SK-N-SH (cell line): ENCODE data around the gene APBA2. TPM values are rescaled to one million over a fixed set of nuclear protein-coding genes. Genes with fewer than 3 reads are reported as not detected.

Experiments used
- CTCF ChIA-PET: fragments of 300-600, 350-600 bp; formaldehyde crosslinking; extraction: SDS; loops from one replicate; lab custom pipeline; 2021; lab: Yijun Ruan, JAX
- POLR2A ChIA-PET: fragments of 350-600 bp; sonication (Branson Sonifier 250); formaldehyde crosslinking; extraction: SDS; loops from one replicate; lab custom pipeline; 2020; ENCODE audit warnings: antibody characterized with exemption, inconsistent platforms; lab: Yijun Ruan, JAX
- DNase-seq: peaks from one replicate; pipeline ENCODE4 v3.0.0; 2012
- H2AFZ ChIP-seq: fragments of 200-600 bp; sonication (generic); 2 replicates; pipeline ENCODE4 v1.8.1; 2016; ENCODE audit warnings: antibody characterized with exemption, mild to moderate bottlenecking, low read depth
- H3F3A ChIP-seq: fragments of 200-600 bp; sonication (generic); replicated peaks from 2 replicates; pipeline ENCODE3; 2016; ENCODE audit warnings: antibody characterized with exemption, mild to moderate bottlenecking; ENCODE audit not compliant: insufficient read depth
- H3K27ac ChIP-seq, 2 experiments: fragments of 200-500 bp in 1 of 2; fragments of 200-600 bp in 1 of 2; sonication (Bioruptor generic) in 1 of 2; sonication (generic), shearing (Covaris generic) in 1 of 2; 2 replicates each; pipeline versions ENCODE4 v1.5.1 to v1.6.1; 2014 to 2016; ENCODE audit warnings: low read depth in 2 of 2, inconsistent platforms in 1 of 2, low read length in 1 of 2, mild to moderate bottlenecking in 1 of 2, mixed read lengths in 1 of 2
- H3K27me3 ChIP-seq: fragments of 200-600 bp; sonication (generic), shearing (Covaris generic); 2 replicates; pipeline ENCODE4 v1.6.1; 2016; ENCODE audit warnings: mixed run types; ENCODE audit not compliant: insufficient read depth
- H3K36me3 ChIP-seq, 2 experiments: fragments of 200-500 bp in 1 of 2; fragments of 200-600 bp in 1 of 2; sonication (Bioruptor generic) in 1 of 2; sonication (generic) in 1 of 2; replicated peaks in 1 of 2; 2 replicates each; pipeline versions ENCODE3 to v1.5.1; 2014 to 2016; ENCODE audit warnings: low read length in 1 of 2, mild to moderate bottlenecking in 1 of 2; ENCODE audit not compliant: insufficient read depth in 2 of 2, control insufficient read depth in 1 of 2
- H3K4me1 ChIP-seq, 2 experiments: fragments of 200-500 bp in 1 of 2; fragments of 200-600 bp in 1 of 2; sonication (Bioruptor generic) in 1 of 2; sonication (generic), shearing (Covaris generic) in 1 of 2; 2 replicates each; pipeline versions ENCODE4 v1.5.1 to v1.6.1; 2014 to 2016; ENCODE audit warnings: low read depth in 1 of 2, low read length in 1 of 2, mixed run types in 1 of 2; ENCODE audit not compliant: insufficient read depth in 2 of 2, control insufficient read depth in 1 of 2
- H3K4me2 ChIP-seq: fragments of 200-600 bp; sonication (generic), shearing (Covaris generic); 2 replicates; pipeline ENCODE4 v1.6.1; 2017; ENCODE audit warnings: mixed run types
- H3K4me3 ChIP-seq, 2 experiments: fragments of 200-500 bp in 1 of 2; fragments of 200-600 bp in 1 of 2; sonication (Bioruptor generic) in 1 of 2; sonication (generic), shearing (Covaris generic) in 1 of 2; 2 replicates each; pipeline versions ENCODE4 v1.5.1 to v1.8.1; 2014 to 2016; ENCODE audit warnings: low read depth in 2 of 2, inconsistent platforms in 1 of 2, low read length in 1 of 2, mild to moderate bottlenecking in 1 of 2, mixed read lengths in 1 of 2, moderate library complexity in 1 of 2
- H3K79me2 ChIP-seq: fragments of 200-600 bp; sonication (generic); 2 replicates; pipeline ENCODE4 v1.8.1; 2017; ENCODE audit warnings: mild to moderate bottlenecking; ENCODE audit not compliant: insufficient read depth
- H3K9ac ChIP-seq: fragments of 200-600 bp; sonication (generic); 2 replicates; pipeline ENCODE4 v1.6.1; 2017; ENCODE audit warnings: mixed run types
- H3K9me2 ChIP-seq: fragments of 200-600 bp; sonication (generic); 2 replicates; pipeline ENCODE4 v1.6.1; 2017; ENCODE audit warnings: mixed run types
- H3K9me3 ChIP-seq: fragments of 200-600 bp; sonication (generic); 2 replicates; pipeline ENCODE4 v1.6.1; 2017; ENCODE audit warnings: mixed run types, mild to moderate bottlenecking, moderate library complexity
- H4K20me1 ChIP-seq: fragments of 200-600 bp; sonication (generic); 2 replicates; pipeline ENCODE4 v1.6.1; 2017; ENCODE audit warnings: mild to moderate bottlenecking, mixed run types; ENCODE audit not compliant: insufficient read depth
- CHD2 ChIP-seq: fragments of 150-350 bp; IDR thresholded peaks from 2 replicates; pipeline ENCODE4 v1.6.1; 2018; ENCODE audit warnings: low read length; ENCODE audit not compliant: partially characterized antibody
- EZH2phosphoT487 ChIP-seq: fragments of 200-600 bp; sonication (generic); IDR thresholded peaks from 2 replicates; pipeline ENCODE4 v1.6.1; 2017; ENCODE audit warnings: low read depth, mixed run types, mild to moderate bottlenecking, antibody characterized with exemption, moderate library complexity, borderline replicate concordance
- FOSL2 ChIP-seq: IDR thresholded peaks from 2 replicates; pipeline ENCODE4 v1.4.0; 2012; ENCODE audit warnings: low read depth, mild to moderate bottlenecking, moderate library complexity, borderline replicate concordance
- GABPA ChIP-seq: IDR thresholded peaks from 2 replicates; pipeline ENCODE4 v1.4.0; 2012; ENCODE audit warnings: low read depth, mild to moderate bottlenecking
- NFIC ChIP-seq: IDR thresholded peaks from 2 replicates; pipeline ENCODE4 v1.4.0; 2012; ENCODE audit warnings: borderline replicate concordance
- NRF1 ChIP-seq: IDR thresholded peaks from 2 replicates; pipeline ENCODE4 v1.6.1; 2012; ENCODE audit warnings: low read depth, mild to moderate bottlenecking, low read length
- POLR2AphosphoS5 ChIP-seq: IDR thresholded peaks from 2 replicates; pipeline ENCODE4 v1.6.1; 2012; ENCODE audit warnings: low read depth, low read length
- RCOR1 ChIP-seq: fragments of 150-350 bp; IDR thresholded peaks from 2 replicates; pipeline ENCODE4 v1.6.1; 2017; ENCODE audit warnings: antibody characterized with exemption, low read length
- RFX5 ChIP-seq: IDR thresholded peaks from 2 replicates; pipeline ENCODE4 v1.6.1; 2012; ENCODE audit warnings: mild to moderate bottlenecking, improper control_type of control experiment, low read length
- SIN3A ChIP-seq: IDR thresholded peaks from 2 replicates; pipeline ENCODE4 v1.6.1; 2012; ENCODE audit warnings: low read depth, mild to moderate bottlenecking, low read length, moderate library complexity, borderline replicate concordance
- YY1 ChIP-seq: IDR thresholded peaks from 2 replicates; pipeline ENCODE4 v1.4.0; 2012; ENCODE audit warnings: low read depth, mild to moderate bottlenecking
- WGBS: methylation state at CpG from one replicate; pipeline ENCODE4 v1.1.6; 2017; ENCODE audit warnings: low lambda C conversion rate; 5-methylcytosine and 5-hydroxymethylcytosine counted together
- polyA plus RNA-seq, 3 experiments: library from polyadenylated mRNA; depleted of rRNA; stranded (reverse); fragments of >200 nt; gene quantifications; 2 replicates each; pipeline ENCODE4 v1.2.3, GENCODE V29; 2012
- TF ChIP-seq, protein P1 (sequence below): IDR thresholded peaks from 2 replicates; pipeline ENCODE4 v1.4.0; 2012; ENCODE audit warnings: low read depth, borderline replicate concordance
- TF ChIP-seq, protein P2 (sequence below): fragments of 150-350 bp; IDR thresholded peaks from 2 replicates; pipeline ENCODE4 v1.6.1; 2016; ENCODE audit warnings: mild to moderate bottlenecking, low read depth, low read length
- TF ChIP-seq, protein P3 (sequence below): IDR thresholded peaks from 2 replicates; pipeline ENCODE4 v1.4.0; 2012; ENCODE audit warnings: low read depth, borderline replicate concordance
- TF ChIP-seq, protein P4 (sequence below): IDR thresholded peaks from 2 replicates; pipeline ENCODE4 v1.6.1; 2012; ENCODE audit warnings: mild to moderate bottlenecking, low read depth, low read length, moderate library complexity

APBA2 gene
- polyA plus RNA-seq, 1 of the 3 experiments (the other 2 are of a cell fraction) = 12.7 TPM

DNA sequence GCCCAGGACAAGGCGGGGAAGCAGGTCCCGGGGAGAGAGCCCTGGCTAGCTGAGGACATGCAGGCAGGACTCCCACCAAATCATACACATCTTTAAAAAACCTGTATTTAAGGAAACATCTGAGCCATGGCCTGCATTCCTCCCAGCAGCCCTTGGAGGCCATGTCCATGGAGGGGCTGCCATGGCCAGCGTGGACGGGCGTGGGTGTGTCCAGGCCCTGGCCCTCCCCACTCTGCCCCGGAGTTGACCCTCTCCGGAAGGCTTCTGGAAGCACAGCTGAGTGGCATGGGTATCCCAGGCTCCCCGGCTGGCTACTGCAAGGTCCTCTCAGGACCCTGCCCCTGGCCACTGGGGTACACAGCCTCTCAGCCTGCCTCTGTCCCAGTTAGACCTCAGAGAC, 234.1 kb downstream of the APBA2 start:
- Histone ChIP-seq H3K27ac (no peak overlapping the region), H3K27me3 (no peaks in the 10 kb centered on the region), H3K4me1 (no peaks in the 10 kb centered on the region; a peak in 1 of 4 replicates), H3K4me3 (no peak overlapping the region), H4K20me1 (no peaks in the 10 kb centered on the region), H3K9ac (no peak overlapping the region), H3K9me3 (no peaks in the 10 kb centered on the region), H3F3A (no peaks in the 10 kb centered on the region), H3K9me2 (no peaks in the 10 kb centered on the region), H3K4me2 (no peak overlapping the region), H3K36me3 (no peaks in the 10 kb centered on the region), H3K79me2 (no peaks in the 10 kb centered on the region), H2AFZ (no peak overlapping the region)
- WGBS = 33% methylated on average over 2 of the region's 8 CpGs
- TF ChIP-seq RFX5 = no peak
- TF ChIP-seq POLR2AphosphoS5 = no peak
- TF ChIP-seq SIN3A = no peak
- TF ChIP-seq YY1 = no peak
- TF ChIP-seq GABPA = no peak
- TF ChIP-seq, protein P1, sequence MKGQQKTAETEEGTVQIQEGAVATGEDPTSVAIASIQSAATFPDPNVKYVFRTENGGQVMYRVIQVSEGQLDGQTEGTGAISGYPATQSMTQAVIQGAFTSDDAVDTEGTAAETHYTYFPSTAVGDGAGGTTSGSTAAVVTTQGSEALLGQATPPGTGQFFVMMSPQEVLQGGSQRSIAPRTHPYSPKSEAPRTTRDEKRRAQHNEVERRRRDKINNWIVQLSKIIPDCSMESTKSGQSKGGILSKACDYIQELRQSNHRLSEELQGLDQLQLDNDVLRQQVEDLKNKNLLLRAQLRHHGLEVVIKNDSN = no peak
- TF ChIP-seq, protein P2, sequence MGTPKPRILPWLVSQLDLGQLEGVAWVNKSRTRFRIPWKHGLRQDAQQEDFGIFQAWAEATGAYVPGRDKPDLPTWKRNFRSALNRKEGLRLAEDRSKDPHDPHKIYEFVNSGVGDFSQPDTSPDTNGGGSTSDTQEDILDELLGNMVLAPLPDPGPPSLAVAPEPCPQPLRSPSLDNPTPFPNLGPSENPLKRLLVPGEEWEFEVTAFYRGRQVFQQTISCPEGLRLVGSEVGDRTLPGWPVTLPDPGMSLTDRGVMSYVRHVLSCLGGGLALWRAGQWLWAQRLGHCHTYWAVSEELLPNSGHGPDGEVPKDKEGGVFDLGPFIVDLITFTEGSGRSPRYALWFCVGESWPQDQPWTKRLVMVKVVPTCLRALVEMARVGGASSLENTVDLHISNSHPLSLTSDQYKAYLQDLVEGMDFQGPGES = no peak
- TF ChIP-seq CHD2 = no peak
- TF ChIP-seq RCOR1 = no peak
- TF ChIP-seq, protein P3, sequence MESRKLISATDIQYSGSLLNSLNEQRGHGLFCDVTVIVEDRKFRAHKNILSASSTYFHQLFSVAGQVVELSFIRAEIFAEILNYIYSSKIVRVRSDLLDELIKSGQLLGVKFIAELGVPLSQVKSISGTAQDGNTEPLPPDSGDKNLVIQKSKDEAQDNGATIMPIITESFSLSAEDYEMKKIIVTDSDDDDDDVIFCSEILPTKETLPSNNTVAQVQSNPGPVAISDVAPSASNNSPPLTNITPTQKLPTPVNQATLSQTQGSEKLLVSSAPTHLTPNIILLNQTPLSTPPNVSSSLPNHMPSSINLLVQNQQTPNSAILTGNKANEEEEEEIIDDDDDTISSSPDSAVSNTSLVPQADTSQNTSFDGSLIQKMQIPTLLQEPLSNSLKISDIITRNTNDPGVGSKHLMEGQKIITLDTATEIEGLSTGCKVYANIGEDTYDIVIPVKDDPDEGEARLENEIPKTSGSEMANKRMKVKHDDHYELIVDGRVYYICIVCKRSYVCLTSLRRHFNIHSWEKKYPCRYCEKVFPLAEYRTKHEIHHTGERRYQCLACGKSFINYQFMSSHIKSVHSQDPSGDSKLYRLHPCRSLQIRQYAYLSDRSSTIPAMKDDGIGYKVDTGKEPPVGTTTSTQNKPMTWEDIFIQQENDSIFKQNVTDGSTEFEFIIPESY = no peak
- TF ChIP-seq NRF1 = no peak
- no peak for TF ChIP-seq NFIC
- TF ChIP-seq, protein P4, sequence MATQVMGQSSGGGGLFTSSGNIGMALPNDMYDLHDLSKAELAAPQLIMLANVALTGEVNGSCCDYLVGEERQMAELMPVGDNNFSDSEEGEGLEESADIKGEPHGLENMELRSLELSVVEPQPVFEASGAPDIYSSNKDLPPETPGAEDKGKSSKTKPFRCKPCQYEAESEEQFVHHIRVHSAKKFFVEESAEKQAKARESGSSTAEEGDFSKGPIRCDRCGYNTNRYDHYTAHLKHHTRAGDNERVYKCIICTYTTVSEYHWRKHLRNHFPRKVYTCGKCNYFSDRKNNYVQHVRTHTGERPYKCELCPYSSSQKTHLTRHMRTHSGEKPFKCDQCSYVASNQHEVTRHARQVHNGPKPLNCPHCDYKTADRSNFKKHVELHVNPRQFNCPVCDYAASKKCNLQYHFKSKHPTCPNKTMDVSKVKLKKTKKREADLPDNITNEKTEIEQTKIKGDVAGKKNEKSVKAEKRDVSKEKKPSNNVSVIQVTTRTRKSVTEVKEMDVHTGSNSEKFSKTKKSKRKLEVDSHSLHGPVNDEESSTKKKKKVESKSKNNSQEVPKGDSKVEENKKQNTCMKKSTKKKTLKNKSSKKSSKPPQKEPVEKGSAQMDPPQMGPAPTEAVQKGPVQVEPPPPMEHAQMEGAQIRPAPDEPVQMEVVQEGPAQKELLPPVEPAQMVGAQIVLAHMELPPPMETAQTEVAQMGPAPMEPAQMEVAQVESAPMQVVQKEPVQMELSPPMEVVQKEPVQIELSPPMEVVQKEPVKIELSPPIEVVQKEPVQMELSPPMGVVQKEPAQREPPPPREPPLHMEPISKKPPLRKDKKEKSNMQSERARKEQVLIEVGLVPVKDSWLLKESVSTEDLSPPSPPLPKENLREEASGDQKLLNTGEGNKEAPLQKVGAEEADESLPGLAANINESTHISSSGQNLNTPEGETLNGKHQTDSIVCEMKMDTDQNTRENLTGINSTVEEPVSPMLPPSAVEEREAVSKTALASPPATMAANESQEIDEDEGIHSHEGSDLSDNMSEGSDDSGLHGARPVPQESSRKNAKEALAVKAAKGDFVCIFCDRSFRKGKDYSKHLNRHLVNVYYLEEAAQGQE = no peak
- TF ChIP-seq FOSL2 = no peak
- TF ChIP-seq EZH2phosphoT487 = no peak
- CTCF ChIA-PET = interaction anchor here (2.0 to 3.3 kb wide), 3 partner anchors 18 to 30 kb away, joined by 6 to 12 read pairs (median 8); no protein-coding TSS in a partner anchor
- POLR2A ChIA-PET = no interaction called here
- DNase-seq = no peak
